Activated gamma-delta T cell treated with Interleukin-2 at 50 U/mL for 16 hours (primary cell): ENCODE measurements around the gene GGT7.
A peak's percentile ranks its signal among the peaks of the same experiment; 100 is the strongest.
"Not testable (repeated sequence)": the region's sequence is repeated elsewhere in the genome, so short reads cannot be mapped to it uniquely, and the experiment has no call there.

Experiments
- DNase-seq: peaks from one replicate; pipeline ENCODE4 v3.0.0-alpha.2; 2020

GGT7 gene

GRCh38 chr20:34872622-34873224 lies at the start of gene GGT7:
TSS of gene GGT7 (minus strand) at chr20:34872856. CDS start at chr20:34872815, 41 bp downstream.
- DNase-seq = peak; percentile 87

- DNase-seq = no peak
Measured at GRCh38 chr20:34921436-34921835, 48.8 kb upstream of the GGT7 start.

DNA sequence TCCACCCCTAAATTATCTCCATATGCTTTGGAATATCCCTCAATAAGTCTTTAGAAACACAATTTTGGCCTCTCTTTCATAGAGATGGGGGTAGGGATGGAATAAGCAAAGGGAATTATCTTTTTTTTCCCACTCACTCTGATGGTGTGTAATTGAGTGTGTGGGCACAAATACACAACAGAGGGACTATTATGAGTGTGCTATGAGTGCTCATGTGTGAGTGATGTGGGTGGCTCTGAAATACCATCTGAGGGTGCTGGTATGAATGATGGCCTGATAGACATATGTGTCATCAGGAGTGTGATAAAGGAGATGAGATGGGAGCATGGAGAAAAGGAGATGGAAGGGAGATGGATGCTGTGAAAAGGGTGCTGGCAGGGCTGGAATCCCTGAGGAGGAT lies 47.4 kb upstream of the GGT7 start:
- no peak for DNase-seq

DNA sequence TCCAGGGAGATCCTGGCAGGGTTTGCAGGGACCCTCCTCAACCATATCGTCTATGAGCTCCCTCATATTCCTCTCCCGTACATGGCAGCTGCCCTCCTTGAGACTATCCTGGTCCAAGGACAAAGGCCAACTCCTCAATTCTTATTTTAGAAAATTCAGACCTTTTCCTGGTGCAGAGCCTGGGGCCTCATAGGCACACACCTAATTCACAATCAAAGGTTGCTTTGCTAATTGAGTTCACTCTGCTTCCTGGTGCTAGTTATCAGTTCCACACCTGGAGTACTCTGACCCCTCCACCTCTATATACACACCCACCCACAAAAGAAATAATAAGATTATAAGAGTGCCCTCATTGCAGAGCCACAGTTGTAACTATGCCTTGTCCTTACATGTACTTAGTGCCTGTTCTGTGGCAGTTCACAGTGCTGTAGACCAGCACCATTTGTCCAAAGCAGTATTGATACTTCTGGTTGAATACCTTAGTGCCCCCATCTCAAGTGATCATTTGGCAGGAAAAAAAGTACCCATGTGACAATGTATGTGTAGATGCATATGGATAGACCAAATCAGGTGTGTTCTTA lies 44.2 kb upstream of the GGT7 start:
- DNase-seq = no peak

- DNase-seq = no peak
Measured at GRCh38 chr20:34915749-34916455, 43.2 kb upstream of the GGT7 start.

DNA sequence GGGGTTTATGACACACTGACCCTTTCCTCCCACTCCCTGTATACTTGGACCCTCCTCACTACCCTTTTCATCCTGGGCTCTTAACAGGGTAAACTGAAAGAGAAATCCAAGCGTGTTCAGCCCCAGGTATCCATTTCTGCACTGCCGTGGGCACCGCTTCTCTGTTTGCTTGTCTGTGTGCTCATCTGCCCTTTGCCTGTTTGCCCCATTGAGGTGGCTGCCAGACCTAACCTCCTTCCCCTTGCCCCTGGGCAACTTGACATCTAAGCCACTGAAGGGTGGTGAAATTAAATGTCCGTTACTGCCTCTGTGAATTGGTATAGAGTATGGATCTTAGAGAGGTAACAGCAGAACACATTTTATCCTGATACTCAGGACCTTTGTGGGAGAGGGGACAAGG lies 42.5 kb upstream of the GGT7 start:
- no peak for DNase-seq

DNA sequence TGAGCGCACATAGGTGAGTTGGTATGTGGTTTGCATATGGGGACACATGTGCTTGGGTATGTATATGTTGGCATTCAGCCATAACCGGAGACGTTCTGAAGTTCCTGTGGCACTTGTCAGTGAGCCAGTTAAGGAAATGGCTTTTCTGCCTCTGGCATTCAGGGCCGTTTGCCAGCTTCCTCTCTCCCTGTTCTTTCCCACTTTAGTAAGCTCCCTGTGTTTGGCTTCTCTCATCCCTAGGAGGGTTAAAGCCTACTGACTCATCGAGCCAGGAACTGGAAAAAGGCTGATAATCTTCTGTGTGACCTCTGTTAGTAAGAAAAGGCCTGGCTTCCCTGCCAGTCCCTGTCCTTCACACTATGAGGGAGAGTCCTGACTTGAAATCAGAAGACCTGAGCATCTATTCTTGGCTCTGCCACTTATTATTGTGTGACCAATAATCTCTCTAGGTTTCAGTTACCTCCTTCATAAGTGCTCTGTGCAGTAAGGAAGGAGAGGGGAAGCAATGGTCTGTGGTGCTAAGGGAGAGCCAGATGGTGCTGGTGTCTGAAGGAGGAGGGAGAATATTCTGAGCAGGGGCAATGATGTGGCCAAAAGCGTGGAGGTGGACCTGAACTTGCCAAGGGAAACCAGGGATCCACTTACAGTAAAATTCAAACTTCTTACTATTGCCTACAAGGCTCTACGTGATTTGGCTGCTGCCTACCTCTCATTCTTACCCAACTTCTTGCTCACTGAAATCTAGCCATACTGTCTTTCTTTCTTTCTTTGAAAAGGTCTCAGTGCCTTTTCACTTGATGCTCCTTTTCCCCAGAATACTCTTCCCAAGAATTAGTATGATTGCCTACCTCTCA lies 35.2 kb upstream of the GGT7 start:
- DNase-seq = no peak

DNA sequence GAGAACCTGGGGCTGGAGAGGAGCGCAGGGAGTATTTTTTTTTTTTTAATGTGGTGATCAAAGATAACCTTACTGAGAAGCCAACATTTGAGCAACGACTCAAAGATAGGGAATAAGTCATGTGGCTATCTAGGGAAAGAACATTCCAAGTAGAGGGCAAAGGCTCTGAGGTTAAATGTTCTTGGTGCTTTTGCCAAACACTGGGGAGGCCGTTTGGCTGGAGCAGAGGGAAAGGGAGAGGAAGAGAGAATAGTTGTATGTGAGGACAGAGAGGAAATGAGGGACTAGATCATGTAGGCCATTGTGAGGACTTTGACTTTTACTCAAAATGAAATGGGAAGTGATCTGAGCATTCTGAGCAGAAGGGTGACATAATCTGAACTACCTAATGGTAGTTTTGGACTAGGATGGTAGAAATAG lies 31.6 kb upstream of the GGT7 start:
- DNase-seq = no peak

DNA sequence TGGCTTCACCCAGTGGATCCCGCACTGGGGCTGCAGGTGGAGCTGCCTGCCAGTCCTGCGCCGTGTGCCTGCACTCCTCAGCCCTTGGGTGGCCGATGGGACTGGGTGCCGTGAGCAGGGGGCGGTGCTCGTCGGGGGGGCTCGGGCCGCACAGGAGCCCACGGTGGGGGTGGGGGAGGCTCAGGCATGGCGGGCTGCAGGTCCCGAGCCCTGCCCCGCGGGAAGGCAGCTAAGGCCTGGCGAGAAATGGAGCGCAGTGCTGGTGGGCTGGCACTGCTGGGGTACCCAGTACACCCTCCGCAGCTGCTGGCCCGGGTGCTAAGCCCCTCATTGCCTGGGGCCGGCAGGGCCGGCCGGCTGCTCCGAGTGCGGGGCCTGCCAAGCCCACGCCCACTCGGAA lies 26.1 kb upstream of the GGT7 start:
- DNase-seq = not testable (repeated sequence)

GRCh38 chr20:34898129-34898528 lies 25.5 kb upstream of the GGT7 start:
- not testable (repeated sequence) for DNase-seq

GRCh38 chr20:34896086-34896621 lies 23.5 kb upstream of the GGT7 start:
- DNase-seq = no peak

GRCh38 chr20:34895465-34895864 lies 22.8 kb upstream of the GGT7 start:
- no peak for DNase-seq

DNA sequence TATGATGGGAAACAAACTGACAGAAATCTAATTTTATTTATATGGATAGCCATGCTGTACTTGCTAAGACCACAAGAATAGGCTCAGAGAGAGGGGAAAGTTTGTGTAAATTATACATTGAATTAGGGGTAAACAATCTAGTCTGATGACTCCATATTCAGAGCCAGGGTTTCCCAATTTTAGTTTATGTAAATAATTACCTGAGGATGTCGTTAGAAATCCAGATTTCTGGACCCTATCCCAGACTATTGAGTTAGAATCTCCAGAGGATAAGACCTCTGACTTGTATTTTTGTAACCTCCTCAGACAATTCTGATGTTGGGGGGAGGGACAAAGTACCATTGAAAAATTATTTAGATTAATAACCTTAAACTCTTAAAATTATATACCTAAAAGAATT lies 22.1 kb upstream of the GGT7 start:
- DNase-seq = no peak

DNA sequence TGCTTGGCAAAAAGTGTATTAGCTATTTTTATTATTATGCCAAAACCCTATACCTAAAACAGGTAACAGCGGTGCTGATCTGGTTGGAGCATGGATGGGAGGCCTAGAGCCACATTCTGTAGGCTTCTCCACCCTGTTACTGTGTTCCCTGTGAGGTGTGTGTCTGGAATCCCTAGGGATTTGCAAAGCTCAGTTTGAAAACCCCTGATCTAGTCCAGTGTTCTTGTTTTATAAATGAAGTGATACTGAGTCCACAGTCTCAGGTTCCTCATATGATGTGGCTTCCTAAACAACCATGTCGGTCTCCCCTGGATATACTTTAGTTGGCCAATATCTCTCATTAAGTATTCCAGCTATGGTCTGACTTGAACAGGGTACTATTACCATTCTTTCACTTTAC lies 20.0 kb upstream of the GGT7 start:
- DNase-seq = no peak

DNA sequence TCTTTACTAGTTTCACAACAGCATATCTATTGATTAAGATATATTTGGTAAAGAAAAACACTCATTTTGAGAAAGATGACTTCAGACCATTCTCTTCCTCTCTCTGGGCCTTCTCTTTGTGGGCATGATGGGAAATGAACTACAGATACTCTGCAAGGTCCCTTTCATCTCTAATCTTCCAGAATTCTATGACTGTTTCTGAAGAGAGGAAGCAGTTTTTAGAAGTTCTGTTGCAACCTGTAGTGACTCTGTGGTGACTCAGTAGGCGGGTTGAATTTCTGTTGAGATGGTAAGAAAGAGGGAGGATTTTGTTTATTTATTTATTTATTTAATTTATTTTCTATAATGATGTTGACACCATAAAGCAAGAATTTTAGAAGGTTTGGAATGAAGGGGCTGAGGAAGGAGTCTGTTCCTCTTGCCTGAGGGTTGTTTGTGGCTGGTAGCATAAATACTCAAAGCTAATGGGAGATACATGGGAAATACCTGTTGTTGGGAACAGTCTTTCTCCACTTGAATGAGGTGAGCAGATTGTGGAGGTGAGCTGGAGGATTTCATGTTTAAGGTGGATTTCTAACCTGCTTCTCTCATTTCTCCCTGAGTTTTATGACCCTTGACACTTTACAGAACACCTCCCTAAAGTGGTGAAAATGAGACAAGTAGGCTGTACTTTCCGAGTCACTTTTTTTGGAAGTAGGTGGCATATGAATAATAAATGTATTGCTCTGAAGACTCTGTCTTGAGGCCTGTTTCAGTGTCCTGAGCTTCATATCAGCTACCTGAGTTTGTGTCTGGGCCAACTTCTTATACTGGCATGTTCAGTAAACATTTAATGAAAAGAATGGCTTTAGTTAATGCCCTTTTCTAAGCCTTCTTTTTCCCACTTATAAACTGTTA lies 18.8 kb upstream of the GGT7 start:
- DNase-seq = no peak

- no peak for DNase-seq
Measured at GRCh38 chr20:34888468-34888867, 15.8 kb upstream of the GGT7 start.

DNA sequence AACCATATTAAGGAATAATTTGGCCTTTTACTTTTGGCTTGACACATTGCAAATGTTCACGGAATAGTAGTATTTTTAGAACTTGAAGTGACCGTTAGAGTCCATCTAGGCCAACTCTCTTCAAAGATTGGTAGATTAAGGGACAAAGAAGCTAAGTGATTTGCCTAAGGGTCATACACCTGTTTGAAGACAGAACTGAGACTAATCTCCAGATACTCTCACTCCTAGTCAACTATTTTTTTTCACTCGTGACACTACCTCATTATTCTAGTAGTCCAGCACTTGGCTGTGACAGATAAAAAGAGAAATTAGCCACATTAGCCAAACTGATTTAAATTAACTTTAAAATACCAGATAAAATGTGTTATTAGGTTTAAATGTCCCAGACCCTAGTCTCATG lies 14.4 kb upstream of the GGT7 start:
- DNase-seq = no peak

DNA sequence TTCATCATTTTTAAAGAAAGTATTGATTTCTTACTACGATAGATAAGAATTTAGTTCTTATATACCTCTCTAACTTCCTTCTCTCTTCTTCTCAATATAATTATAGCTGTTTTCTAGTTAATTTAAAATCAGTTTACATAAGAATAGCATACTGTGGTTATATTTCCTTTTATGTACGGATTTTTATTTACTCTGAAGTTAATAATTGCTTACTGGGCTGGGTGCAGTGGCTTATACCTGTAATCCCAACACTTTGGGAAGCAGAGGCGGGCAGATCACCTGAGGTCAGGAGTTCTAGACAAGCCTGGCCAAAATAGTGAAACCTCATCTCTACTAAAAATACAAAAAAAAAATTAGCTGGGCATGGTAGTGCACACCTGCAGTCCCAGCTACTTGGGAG lies 13.5 kb upstream of the GGT7 start:
- no peak for DNase-seq

GRCh38 chr20:34884260-34884659 lies 11.6 kb upstream of the GGT7 start:
- no peak for DNase-seq

DNA sequence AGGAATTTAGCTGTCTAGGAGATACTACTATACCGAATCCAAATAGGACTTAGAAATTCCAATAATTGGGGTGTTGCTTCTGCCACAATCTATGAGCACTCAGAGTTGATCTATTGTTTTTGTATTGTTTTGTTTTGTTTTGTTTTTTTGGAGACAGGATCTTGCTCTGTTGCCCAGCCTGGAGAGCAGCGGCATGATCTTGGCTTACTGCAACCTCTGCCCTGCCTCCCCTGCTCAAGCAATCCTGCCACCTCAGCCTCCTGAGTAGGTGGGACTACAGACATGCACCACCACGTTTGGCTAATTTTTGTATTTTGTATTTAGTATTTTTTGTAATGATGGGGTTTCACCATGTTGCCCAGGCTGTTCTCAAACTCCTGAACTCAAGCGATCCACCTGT lies 11.2 kb upstream of the GGT7 start:
- DNase-seq = no peak

- DNase-seq = no peak
Measured at GRCh38 chr20:34883087-34883688, 10.5 kb upstream of the GGT7 start.

DNA sequence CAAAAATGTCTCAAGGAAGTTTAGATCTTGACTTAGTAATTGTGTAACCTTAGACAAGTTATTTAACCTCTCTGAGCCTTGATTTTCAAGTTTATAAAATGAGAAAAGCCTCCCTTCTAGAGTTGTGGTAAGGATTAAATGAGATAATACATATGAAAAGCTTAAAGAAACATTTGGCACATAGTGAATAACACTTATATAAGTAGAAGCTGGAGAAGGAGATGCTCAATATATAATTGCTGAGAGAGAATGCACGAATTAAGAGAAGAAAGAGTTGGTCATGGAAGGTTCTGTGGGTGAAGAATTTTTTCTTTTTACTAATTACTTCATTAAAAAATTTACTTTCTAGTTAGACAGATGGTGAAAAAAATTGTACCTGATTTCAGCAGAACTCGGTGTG lies 9.0 kb upstream of the GGT7 start:
- no peak for DNase-seq
